COLO668 (cell line): ENCODE results near the gene CRLF2.
"Not testable (repeated sequence)": the region's sequence is repeated elsewhere in the genome, so short reads cannot be mapped to it uniquely, and the experiment has no call there.

Experiments used
- DNase-seq: peaks from one replicate; lab custom pipeline; 2025; ENCODE audit not compliant: unreplicated experiment; lab: John Stamatoyannopoulos, UW

CRLF2 gene

DNA sequence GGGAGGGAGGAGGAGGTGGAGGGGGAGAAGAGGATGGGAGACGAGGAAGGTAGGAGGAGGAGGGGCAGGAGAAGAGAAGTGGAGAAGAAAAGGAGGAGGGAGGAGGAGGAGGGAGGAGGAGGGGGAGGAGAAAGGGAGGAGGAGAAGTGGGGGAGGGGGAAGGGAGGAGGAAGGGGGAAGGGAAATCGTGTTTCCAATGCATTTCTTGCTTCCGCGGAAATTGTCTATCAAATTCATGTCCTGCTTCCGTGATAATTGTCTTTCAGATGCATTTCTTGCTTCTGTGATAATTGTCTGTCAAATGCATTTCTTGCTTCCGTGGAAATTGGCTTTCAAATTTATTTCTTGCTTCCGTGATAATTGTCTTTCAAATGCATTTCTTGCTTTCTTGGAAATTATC, 43.3 kb downstream of the CRLF2 start:
- DNase-seq, result no peak

DNA sequence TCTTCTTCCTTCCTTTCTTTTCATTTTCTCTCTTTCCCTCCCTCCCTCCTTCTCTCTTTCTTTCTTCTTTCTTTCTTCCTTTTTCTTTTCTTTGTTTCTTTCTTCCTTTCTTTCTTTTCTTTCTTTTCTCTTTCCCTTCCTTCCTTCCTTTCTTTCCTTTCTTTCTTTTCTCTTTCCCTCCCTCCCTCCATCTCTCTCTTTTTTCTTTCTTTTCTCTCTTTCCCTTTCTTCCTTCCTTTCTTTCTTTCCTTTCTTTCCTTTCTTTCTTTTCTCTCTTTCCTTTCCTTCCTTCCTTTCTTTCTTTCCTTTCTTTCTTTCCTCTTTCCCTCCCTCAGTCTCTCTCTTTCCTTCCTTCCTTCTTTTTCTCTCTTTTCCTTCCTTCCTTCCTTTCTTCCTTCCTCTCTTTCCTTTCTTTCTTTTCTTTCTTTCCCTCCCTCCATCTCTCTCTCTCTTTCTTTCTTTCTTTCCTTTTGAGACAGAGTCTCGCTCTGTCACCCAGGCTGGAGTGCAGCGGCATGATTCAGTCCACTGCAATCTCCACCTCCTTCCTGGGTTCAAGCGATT, 44.4 kb downstream of the CRLF2 start:
- no peak for DNase-seq

DNA sequence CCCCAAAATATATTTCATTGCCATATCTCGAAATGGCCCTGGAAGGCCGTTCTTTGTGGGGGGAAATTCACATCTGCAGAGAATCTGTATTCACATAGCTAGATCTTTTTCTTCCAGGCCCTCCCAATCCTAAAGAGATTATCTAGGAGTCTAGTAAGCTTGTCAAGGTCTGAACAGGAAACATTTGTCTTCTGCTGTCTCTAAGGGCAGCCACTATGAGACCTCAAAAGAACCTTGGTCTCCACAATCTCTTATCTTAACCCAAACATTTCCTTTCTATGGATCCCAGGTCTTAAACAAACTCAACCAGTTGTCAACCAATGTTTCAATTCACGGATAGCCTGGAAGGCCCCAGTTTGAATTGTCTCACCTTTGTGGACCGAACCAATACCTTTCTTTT, 45.0 kb downstream of the CRLF2 start:
- DNase-seq, result no peak

DNA sequence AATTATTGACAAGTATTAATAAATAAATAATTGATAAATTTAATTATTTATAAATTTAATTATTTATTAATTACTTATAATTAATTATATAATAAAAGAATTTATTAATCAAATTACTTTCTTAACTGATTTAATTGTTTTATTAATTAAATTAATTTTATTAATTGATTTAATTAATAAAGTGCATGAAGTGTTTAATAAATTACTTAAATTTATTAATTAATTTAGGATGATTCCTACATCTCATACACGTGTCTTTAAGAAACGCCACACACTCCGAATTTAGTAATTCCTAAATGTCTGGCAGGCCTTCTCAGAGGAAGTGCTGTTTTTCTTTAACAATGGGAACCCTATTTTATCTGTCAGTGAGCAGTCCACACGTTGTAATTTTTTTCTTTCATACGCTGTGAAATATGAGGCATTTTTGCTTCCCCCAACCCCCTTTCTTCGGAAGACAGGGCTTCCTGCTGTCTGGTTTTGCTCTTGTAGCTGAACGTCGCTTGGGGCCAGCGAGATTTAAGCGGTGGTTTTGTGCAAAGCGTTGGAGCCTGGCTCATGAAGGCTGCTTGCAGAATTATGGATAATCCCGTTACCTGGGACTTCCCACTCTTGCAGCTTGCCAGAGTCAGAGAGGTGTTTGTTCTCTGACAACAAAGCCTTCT, 46.8 kb downstream of the CRLF2 start:
- DNase-seq, result no peak

DNA sequence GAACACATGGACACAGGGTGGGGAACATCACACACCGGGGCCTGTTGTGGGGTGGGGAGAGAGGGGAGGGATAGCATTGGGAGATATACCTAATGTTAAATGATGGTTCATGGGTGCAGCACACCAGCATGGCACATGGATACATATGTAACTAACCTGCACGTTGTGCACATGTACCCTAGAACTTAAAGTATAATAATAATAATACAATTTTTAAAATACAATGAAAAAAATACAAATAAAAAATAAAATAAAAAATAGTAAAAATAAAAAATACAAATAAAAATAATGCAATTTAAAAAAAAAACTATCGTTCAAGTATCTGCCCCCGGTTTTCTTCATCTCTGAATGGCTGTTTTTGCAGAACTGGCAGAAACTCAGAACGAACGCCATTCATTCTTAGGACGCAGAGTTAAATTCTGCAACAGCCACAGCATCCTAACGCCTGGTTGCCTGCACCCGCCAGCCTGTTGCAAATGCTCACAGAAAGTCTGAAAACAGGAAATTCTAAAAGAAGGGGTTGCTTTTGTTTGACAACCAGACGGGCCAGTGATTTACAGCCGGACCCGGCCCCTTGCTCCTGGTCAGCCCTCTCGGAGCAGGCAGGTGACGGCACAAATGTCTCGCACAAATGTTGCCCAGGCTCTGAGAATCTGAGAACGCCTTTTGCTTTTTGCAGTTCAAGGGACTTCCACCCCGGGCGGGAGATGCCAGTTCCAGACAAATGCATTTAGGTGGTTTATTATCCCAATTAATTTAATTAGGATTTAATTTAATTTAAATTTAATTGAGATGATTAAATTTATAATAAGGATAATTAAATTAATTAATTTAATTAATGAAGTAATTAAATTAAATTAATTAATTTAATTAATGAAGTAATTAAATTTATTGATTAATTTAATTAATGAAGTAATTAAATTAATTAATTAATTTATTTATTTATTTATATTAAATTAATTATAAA, 47.8 kb downstream of the CRLF2 start:
- no peak for DNase-seq

DNA sequence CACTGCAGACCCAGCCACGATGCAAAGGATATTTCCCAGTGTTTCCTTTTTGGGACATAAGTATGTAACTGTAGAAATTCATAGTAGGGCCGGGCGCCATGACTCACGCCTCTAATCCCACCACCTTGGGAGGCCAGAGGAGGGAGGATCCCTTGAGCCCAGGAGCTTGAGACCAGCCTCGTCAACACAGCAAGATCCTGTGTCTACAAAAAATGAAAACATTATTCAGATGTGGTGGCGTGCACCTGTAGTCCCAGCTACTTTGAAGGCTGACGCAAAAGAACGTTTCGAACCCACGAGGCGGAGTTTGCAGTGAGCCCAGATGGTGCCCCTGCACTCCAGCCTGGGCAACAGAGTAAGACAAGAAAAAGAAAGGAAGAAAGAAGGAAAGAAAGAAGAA, 49.2 kb downstream of the CRLF2 start:
- no peak for DNase-seq

DNA sequence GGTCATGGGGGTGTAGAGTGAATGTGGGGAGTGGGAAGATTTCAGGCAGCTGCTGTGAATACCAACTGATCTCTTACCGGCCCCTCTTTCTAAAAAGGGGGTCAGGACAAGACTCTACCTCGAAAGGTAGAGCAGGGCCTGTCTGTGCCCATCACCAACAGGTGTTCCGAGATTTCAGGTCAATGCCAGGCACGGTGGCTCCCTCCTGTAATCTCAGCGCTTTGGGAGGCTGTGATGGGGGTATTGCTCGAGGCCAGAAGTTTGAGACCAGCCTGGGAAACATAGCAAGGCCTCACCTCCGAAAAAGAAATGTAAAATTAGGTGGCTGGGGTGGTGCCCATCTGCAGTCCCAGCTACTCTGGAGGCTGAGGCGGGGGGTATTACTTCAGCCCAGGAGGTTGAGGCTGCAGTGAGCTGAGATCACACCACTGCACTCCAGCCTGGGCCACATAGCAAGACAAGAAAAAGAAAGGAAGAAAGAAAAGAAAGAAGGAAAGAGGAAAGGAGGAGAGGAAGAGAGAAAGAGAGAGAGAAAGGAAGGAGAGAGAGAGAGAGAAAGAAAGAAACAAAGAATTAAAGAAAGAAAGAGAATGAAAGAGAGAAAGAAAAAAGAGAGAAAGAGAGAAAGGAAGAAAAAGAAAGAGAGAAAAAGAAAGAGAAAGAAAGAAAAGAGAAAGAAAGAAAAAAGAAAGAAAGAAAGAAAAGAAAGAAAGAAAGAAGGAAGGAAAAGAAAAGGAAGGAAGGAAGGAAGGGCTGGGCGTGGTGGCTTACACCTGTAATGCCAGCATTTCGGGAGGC, 50.1 kb downstream of the CRLF2 start:
- no peak for DNase-seq

DNA sequence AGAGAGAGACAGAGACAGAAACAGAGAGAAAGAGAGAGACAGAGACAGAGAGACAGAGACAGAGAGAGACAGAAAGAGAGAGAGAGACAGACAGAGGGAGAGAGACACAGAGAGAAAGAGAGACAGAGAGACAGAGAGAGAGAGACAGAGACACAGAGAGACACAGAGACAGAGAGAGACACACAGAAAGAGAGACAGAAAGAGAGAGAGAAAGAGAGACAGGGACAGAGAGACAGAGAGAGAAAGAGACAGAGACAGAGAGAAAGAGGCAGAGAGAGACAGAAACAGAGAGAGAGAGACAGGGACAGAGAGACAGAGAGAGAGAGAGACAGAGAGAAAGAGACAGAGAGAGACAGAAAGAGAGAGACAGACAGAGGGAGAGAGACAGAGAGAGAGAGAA, 52.9 kb downstream of the CRLF2 start:
- no peak for DNase-seq

DNA sequence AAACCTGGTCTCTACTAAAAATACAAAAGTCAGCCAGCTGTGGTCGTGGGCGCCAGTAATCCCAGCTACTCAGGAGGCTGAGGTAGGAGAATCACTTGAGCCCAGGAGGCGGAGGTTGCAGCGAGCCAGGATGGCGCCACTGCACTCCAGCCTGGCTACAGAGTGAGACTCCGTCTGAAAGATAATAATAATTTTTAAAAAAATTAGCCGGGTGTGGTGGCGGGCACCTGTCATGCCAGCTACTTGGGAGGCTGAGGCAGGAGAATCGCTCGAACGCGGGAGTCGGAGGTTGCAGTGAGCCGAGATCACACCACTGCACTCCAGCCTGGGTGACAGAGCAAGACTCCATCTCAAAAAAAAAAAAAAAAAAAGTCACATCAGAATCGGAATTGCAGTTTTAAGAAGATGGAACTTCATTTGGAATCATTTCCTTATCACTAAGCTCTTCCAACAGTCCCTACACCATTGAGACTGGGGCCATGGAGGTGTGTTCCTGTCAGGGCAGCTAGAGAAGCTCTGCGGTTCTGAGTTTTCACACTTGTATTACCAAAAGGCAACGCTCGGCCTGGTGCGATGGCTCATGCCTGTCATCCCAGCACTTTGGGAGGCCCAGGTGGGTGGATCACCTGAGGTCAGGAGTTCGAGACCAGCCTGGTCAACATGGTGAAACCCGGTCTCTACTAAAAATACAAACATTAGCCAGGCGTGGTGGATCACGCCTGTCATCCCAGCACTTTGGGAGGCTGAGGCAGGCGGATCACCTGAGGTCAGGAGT, 55.6 kb downstream of the CRLF2 start:
- not testable (repeated sequence) for DNase-seq

DNA sequence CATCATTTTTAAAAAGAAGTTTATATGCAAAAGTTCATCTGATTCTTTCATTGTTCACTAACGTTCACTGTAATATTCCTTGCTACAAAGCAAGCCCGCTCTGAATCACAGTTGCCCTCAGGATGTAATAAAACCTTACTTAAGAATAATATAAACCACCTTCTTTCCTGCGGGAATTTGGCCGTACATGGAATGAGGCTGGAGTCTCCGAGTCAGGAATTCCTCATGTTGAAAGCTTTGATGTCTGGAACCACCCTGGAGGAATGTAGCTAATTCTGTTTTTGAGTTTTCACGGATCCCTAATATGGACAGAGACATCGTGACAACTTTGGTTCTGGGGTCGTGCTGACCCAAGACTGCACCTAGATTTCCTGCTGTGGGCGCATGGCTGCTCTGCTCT, 58.5 kb downstream of the CRLF2 start:
- DNase-seq, result no peak

DNA sequence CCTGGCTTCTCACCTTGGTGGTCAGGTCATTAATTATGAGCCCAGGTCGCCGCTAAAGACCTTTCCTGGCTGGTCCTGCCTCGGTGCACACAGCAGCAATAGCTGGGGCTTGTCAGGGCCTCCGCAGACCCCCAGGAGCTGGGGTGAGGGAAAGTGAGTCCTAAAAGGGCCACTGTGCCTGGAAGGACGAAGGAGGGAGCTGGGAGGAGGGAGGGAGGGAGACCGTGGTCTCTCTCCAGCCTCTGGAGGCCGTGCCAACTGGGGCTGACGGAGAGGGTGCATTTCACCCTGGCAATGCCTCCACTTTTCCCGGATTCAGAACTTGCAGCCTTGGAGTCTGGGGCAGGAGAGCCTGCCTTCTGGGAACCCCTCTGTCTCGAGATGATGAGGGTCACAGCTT, 60.4 kb downstream of the CRLF2 start:
- no peak for DNase-seq

DNA sequence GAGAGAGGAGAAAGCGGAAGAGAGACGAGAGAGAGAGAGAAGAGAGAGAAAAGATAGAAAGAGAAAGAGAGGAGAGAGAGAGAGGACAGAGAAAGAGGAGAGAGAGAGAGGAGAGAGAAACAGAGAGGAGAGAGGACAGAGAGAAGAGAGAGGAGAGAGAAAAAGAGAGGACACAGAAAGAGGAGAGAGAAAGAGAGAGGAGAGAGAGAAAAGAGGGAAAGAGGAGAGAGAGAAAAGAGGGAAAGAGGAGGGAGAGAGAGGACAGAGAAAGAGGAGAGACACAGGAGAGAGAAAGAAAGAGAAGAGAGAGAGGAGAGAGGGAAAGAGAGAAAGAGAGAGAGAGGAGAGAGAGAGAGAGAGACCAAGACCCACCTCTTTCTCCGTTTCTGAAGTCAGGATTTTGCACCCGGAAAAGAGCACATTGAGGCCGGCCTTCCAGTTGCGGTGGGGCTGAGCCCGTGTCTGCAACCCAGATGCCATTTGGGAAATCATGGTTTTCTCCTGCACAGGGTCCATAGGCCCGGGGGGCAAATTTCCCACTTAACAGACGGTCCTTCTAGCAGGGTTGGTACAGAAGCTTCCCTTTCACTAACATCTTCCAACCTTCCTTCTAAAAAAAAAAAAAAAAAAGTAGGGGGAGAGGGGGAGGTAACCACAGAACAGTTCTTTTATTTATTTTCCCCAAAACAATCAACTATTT, 60.9 kb downstream of the CRLF2 start:
- no peak for DNase-seq

DNA sequence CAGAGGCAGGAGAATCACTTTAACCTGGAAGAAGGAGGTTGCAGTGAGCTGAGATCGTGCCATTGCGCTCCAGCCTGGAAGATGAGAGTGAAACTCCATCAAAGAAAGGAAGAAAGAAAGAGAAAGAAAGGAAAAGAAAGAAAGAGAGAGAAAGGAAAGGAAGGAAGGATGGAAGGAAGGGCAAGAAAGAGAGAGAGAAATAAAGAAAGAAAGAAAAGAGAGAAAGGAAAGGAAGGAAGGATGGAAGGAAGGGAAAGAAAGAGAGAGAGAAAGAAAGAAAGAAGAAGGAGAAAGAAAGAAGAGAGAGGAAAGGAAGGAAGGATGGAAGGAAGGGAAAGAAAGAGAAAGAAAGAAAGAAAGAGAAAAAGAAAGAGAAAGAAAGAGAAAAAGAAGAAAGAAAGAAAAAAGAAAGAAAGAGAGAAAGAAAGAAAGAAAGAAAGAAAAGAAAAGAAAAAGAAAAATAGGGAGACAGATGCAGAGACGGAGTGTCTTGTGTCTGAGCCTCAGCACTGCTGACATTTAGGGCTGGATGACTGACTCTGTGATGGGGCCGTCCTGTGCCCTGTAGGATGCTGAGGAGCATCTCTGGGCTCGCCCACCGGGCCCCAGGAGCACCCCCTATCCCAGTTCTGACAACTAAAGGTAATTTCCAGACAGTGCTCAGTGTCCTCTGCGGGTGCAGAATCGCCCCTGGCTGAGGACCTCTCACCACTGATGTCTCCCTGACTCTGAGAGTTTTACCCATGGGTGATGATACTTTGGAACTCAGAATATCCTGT, 61.7 kb downstream of the CRLF2 start:
- no peak for DNase-seq

DNA sequence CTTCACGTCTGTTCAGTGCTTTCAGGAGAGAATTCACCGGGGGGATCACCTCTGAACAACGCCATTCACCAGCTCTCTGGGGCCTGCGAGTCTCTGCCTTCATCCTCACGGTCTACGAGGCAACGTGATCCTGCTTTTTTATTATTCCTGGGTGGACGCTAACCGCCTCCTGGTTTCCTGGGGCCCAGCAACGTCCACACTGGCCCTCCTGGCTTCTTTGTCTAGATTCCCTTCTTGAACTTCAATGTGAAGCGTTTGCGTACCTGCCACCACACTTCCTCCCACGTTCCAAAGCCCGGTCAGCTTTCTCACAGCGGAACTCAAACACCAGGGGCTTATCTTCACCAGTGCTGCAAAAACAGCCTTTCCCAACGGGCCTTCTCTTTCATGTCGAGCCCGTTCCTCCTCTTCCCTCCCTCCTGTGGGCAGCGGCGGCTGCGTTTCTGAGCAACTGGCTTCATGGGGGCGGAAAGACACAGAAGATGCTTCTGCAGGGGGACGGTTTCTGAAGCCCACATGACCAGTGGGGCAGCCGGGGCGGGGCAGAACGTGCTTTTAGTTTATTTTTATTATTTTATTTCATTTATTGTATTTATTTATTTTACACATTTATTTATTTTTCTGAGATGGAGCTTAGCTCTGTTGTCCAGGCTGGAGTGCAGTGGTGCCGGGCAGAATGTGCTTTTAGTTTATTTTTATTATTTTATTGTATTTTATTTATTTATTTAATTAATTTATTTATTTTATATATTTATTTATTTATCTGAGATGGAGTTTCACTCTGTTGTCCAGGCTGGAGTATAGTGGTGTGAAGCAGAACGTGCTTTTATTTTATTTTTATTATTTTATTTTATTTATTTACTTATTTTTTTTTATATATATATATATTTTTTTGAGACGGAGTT, 64.6 kb downstream of the CRLF2 start:
- no peak for DNase-seq

DNA sequence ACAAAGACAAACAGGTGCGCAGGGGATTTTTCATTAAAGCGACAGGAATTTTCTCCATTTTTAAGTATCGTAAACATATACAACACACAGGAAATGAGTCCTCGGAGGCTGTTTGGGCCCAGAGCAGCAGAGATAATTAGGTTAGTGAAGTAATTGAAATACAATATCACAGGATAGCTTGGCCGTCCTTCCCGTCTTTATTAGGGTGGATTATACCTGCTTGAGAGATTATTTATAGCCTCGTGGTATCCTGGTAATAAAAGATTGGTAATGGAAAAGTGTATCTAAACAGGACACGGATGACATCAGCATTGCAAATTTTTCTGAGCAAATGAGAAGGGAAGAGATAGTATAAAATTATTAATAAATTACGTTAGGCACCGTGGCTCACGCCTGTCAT, 68.2 kb downstream of the CRLF2 start:
- no peak for DNase-seq
